Stromal cell of bone marrow (primary cell): ENCODE data around the gene PKLR.

Experiments used
- DNase-seq: peaks from one replicate; pipeline ENCODE4 v3.0.0-alpha.2; 2012; ENCODE audit warnings: low read depth

Gene PKLR

GRCh38 chr1:155285063-155285462 lies 16.2 kb downstream of the PKLR start:
- DNase-seq: no peak

GRCh38 chr1:155284476-155284875 lies 16.8 kb downstream of the PKLR start:
- no peak for DNase-seq

- DNase-seq: no peak
Observed at GRCh38 chr1:155282488-155283091, 18.6 kb downstream of the PKLR start.

- no peak for DNase-seq
Observed at GRCh38 chr1:155279268-155279667, 22.0 kb downstream of the PKLR start.

- DNase-seq: no peak
Observed at GRCh38 chr1:155278689-155279160, 22.5 kb downstream of the PKLR start.

GRCh38 chr1:155277902-155278688 lies 23.1 kb downstream of the PKLR start:
- no peak for DNase-seq

GRCh38 chr1:155277070-155277901 lies 24.0 kb downstream of the PKLR start, which contains the start of gene HCN3:
TSS of gene HCN3 (plus strand) at chr1:155277463. CDS start at chr1:155277591, 128 bp downstream.
- peak; percentile 93 for DNase-seq

GRCh38 chr1:155273343-155274245 lies 27.6 kb downstream of the PKLR start, which contains the start of gene CLK2:
TSS of gene CLK2 (minus strand) at chr1:155273504. CDS start at chr1:155270977, 2,527 bp downstream.
- DNase-seq: peak; percentile 88

GRCh38 chr1:155272466-155273342 lies 28.5 kb downstream of the PKLR start:
- peak; percentile 41 for DNase-seq

GRCh38 chr1:155269381-155269780 lies 31.9 kb downstream of the PKLR start:
- no peak for DNase-seq

GRCh38 chr1:155268630-155269029 lies 32.6 kb downstream of the PKLR start:
- DNase-seq: no peak

- no peak for DNase-seq
Observed at GRCh38 chr1:155267373-155267772, 33.9 kb downstream of the PKLR start.

GRCh38 chr1:155266553-155266952 lies 34.7 kb downstream of the PKLR start:
- DNase-seq: no peak

GRCh38 chr1:155263067-155263466 lies 38.2 kb downstream of the PKLR start:
- DNase-seq: no peak

GRCh38 chr1:155261852-155262673 lies 39.2 kb downstream of the PKLR start, which contains the start of gene SCAMP3:
TSS of gene SCAMP3 (minus strand) at chr1:155262360. CDS start at chr1:155262151, 209 bp downstream.
- peak; percentile 99 for DNase-seq

GRCh38 chr1:155261493-155261851 lies 39.8 kb downstream of the PKLR start:
- DNase-seq: no peak

GRCh38 chr1:155260276-155260675 lies 41.0 kb downstream of the PKLR start:
- DNase-seq: no peak

- DNase-seq: no peak
Observed at GRCh38 chr1:155256058-155256852, 45.0 kb downstream of the PKLR start.
